Measurements from ENCODE around the gene PNCK.

The PNCK gene

DNA sequence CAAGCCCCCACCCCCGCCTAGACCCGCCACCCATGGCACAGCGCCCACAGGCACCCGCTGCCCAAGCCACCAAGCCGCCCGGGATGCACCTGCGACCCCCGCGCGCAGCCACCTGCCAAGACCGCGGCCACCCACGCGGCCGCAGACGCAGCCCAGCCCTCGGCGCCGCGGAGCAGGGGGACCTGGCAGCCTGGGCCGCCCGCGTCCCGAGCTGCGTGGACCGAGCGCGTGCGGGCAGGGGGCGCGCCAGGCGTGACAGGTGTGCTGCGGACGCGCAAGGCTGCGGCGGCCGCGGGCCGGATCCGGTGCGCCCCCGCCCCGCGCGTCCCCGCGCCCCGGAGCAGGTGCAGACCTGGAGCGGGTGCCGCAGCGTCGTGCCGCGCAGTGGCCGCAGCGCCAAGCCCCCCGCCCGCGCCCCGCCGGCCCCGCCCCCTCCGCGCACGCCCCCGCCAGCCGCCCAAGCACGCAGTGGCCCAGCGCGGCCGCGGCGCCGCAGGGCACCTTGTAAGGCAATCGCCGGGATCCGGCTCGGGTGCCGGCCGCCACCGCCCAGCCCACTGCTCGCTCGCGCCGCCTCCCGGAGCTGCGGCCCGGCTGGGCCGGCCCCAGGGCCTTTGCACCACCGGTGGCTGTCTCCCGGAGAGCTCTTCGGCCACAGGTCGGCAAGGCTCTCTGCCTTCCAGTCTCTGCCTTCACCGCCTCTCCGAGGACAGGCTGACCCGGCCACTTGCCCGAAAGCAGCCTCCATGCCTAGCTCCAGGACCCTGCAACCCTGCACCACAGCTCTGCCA, at the start of gene PNCK:
TSS of gene PNCK (minus strand) at position 386 of the 791 bp plus-strand sequence. CDS start 737 bp downstream, outside the sequence.
- no peak for TF ChIP-seq CTCF (IDR thresholded peaks at IDR 0.05; ENCODE audit: low read length)
- no peak for TF ChIP-seq EZH2phosphoT487 (IDR thresholded peaks at IDR 0.05; ENCODE audit: low read length)
- TF ChIP-seq EZH2 (optimal IDR thresholded peaks at IDR 0.05; ENCODE audit: low read depth, low read length): no peak
- H3K36me3 ChIP-seq (replicated peaks; ENCODE audit: insufficient read depth, low read length): no peaks in the 10 kb centered on the region
- no peak within 1 kb of the TSS for H3K9ac ChIP-seq (ENCODE audit: low read length)
- H3F3A ChIP-seq (ENCODE audit: insufficient read depth, low read length): no peaks in the 10 kb centered on the region
- no peak within 1 kb of the TSS for H3K4me3 ChIP-seq (ENCODE audit: low read length)
- no peaks in the 10 kb centered on the region; the same call in 1 of the 2 replicates for H3K27me3 ChIP-seq (replicated peaks; ENCODE audit: insufficient read depth, low read length)
- H3K4me2 ChIP-seq (ENCODE audit: low read depth, low read length): no peak within 1 kb of the TSS
- no peak for DNase-seq
- no peaks in the 10 kb centered on the region for H3K9me3 ChIP-seq (replicated peaks; ENCODE audit: insufficient read depth, low read length)
- no peak within 1 kb of the TSS for H3K27ac ChIP-seq (ENCODE audit: low read length)
- H3K4me1 ChIP-seq (ENCODE audit: low read length): no peaks in the 10 kb centered on the region
- H2AFZ ChIP-seq (ENCODE audit: low read length): no peak within 1 kb of the TSS
- no peaks in the 10 kb centered on the region for H4K20me1 ChIP-seq (ENCODE audit: insufficient read depth, low read length)
- H3K9me2 ChIP-seq (replicated peaks; ENCODE audit: insufficient read depth, low read length): no peaks in the 10 kb centered on the region
- no peaks in the 10 kb centered on the region for H3K79me2 ChIP-seq (ENCODE audit: low read length)

DNA sequence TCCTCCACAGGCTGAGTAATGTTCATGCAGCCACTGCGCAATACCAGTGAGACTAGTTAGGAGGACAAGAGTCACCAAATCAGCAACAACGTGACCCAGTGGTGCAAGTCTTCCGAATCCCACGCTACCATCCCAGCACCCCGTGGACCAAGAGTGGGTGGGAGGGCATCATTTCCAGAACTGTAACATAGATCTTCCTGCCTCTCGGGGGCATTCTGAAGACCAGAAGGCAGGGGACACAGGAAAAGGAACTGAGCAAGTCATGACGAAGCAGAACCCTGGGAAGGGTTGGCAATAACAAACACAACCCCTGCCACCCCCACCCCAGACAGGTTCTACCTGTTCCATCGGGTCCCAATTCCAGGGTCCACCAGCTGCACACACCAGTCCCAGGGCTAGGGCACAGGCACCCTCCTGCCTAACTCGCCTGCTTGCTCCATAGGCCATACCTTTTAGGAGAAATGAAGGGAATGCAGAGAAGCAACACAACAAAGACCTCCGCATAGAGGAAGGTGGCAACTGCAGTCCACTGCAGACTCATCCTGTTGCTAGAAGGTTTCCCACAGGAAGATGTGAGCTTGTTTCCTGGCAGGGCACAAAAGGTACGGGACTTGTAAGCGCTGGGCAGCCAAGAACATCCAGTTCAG, 49.2 kb upstream of the PNCK start:
- no peaks in the 10 kb centered on the region for H3K9me3 ChIP-seq (replicated peaks; ENCODE audit: insufficient read depth, low read length)
- peaks cover 45% of the 10 kb centered on the region for H3K79me2 ChIP-seq (ENCODE audit: low read length)
- H3K27me3 ChIP-seq (replicated peaks; ENCODE audit: insufficient read depth, low read length): no peaks in the 10 kb centered on the region
- no peaks in the 10 kb centered on the region for H3F3A ChIP-seq (ENCODE audit: insufficient read depth, low read length)
- H3K27ac ChIP-seq (ENCODE audit: low read length): no peak overlapping the region
- H3K9me2 ChIP-seq (replicated peaks; ENCODE audit: insufficient read depth, low read length): no peaks in the 10 kb centered on the region
- H3K4me2 ChIP-seq (ENCODE audit: low read depth, low read length): peak overlapping the region; percentile 92
- H3K9ac ChIP-seq (ENCODE audit: low read length): peak overlapping the region; percentile 53
- no peaks in the 10 kb centered on the region for H4K20me1 ChIP-seq (ENCODE audit: insufficient read depth, low read length)
- no peak overlapping the region for H2AFZ ChIP-seq (ENCODE audit: low read length)
- no peak for DNase-seq
- H3K36me3 ChIP-seq (replicated peaks; ENCODE audit: insufficient read depth, low read length): 0 out of 2 replicates have a peak, but pooled peaks cover 2% of the 10 kb centered on the region
- peaks cover 17% of the 10 kb centered on the region for H3K4me1 ChIP-seq (ENCODE audit: low read length)
- TF ChIP-seq CTCF (IDR thresholded peaks at IDR 0.05; ENCODE audit: low read length): no peak
- TF ChIP-seq EZH2phosphoT487 (IDR thresholded peaks at IDR 0.05; ENCODE audit: low read length): no peak
- no peak for TF ChIP-seq EZH2 (optimal IDR thresholded peaks at IDR 0.05; ENCODE audit: low read depth, low read length)
- peak overlapping the region; percentile 69 for H3K4me3 ChIP-seq (ENCODE audit: low read length)

GRCh38 chrX:153719701-153720100, 46.1 kb upstream of the PNCK start:
- Histone ChIP-seq H3K36me3 (replicated peaks; ENCODE audit: insufficient read depth, low read length) (peaks cover 2% of the 10 kb centered on the region; the same call in 1 of the 2 replicates), H3K4me2 (ENCODE audit: low read depth, low read length) (no peak overlapping the region)

More at GRCh38 chrX:153719701-153720100, 46.1 kb upstream of the PNCK start:
- no peak overlapping the region for H3K27ac ChIP-seq (ENCODE audit: low read length)
- no peaks in the 10 kb centered on the region for H3K27me3 ChIP-seq (replicated peaks; ENCODE audit: insufficient read depth, low read length)
- no peak overlapping the region for H3K4me3 ChIP-seq (ENCODE audit: low read length)
- H3K9me2 ChIP-seq (replicated peaks; ENCODE audit: insufficient read depth, low read length): no peaks in the 10 kb centered on the region
- H3K9me3 ChIP-seq (replicated peaks; ENCODE audit: insufficient read depth, low read length): no peaks in the 10 kb centered on the region
- H2AFZ ChIP-seq (ENCODE audit: low read length): no peak overlapping the region
- no peak overlapping the region for H3K9ac ChIP-seq (ENCODE audit: low read length)
- H3F3A ChIP-seq (ENCODE audit: insufficient read depth, low read length): no peaks in the 10 kb centered on the region
- no peaks in the 10 kb centered on the region for H4K20me1 ChIP-seq (ENCODE audit: insufficient read depth, low read length)
- H3K79me2 ChIP-seq (ENCODE audit: low read length): peaks cover 42% of the 10 kb centered on the region
- DNase-seq: no peak
- H3K4me1 ChIP-seq (ENCODE audit: low read length): no peaks in the 10 kb centered on the region
- TF ChIP-seq EZH2 (optimal IDR thresholded peaks at IDR 0.05; ENCODE audit: low read depth, low read length) (no peak), EZH2phosphoT487 (IDR thresholded peaks at IDR 0.05; ENCODE audit: low read length) (no peak), CTCF (IDR thresholded peaks at IDR 0.05; ENCODE audit: low read length) (no peak)
